Limb (tissue), 2 donors: ENCODE data around the gene KCND2.
"Not testable (repeated sequence)": the region's sequence is repeated elsewhere in the genome, so short reads cannot be mapped to it uniquely, and the experiment has no call there.

Source experiments
- DNase-seq, 2 donors: peaks; one replicate each; pipeline ENCODE4 v3.0.0-alpha.2; 2016; ENCODE audit errors: extremely low spot score in 2 of 2

KCND2 gene

DNA sequence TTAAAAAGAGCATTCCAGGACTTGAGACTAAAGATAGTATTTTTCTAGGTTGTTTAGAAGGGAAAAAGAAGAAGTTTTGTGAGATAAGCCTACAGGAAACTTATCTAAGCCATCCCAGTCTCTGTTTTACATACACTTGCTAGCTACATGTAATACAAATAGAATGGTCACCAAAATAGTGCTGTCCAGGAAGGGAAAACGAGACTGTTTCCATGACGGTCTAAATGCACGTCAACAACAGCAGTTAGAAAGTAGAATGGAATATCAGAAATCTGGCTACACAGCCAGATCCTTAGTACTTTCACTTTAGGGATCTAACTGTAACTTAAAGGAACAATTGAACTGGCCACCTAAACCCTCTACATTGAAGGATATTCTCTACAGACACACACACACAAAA, 467.4 kb downstream of the KCND2 start:
- peak in 1 of 2 donors; percentile 31 for DNase-seq

- DNase-seq = no peak
Measured at GRCh38 chr7:120741371-120742042, 468.5 kb downstream of the KCND2 start.

- DNase-seq = peak; percentile 23 to 42
Measured at GRCh38 chr7:120742372-120742771, 469.4 kb downstream of the KCND2 start.

GRCh38 chr7:120743128-120743527, 470.2 kb downstream of the KCND2 start:
- no peak for DNase-seq

DNA sequence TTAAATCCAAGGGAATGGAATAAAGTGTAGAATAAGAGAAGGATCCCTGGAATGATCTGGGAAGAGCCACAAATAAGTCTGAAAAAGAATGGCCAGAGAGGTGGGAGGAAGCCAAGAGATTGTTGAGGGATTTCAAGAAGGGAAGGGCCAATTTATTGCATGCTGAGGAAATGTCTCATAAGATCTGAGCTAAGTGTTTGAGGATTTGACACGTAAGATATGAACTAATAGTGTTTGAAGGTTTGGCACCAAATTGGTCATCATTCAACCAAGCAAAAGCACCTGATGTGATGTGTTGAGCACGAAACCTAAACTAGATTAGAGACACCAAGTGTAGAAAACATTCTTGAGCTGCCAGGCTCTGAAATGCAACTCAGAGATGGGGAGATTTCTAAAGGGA, 487.1 kb downstream of the KCND2 start:
- no peak for DNase-seq

GRCh38 chr7:120760851-120761250, 487.9 kb downstream of the KCND2 start:
- DNase-seq = no peak

- no peak for DNase-seq
Measured at GRCh38 chr7:120770206-120770605, 497.2 kb downstream of the KCND2 start.

GRCh38 chr7:120774481-120774880, 501.5 kb downstream of the KCND2 start:
- DNase-seq = no peak

DNA sequence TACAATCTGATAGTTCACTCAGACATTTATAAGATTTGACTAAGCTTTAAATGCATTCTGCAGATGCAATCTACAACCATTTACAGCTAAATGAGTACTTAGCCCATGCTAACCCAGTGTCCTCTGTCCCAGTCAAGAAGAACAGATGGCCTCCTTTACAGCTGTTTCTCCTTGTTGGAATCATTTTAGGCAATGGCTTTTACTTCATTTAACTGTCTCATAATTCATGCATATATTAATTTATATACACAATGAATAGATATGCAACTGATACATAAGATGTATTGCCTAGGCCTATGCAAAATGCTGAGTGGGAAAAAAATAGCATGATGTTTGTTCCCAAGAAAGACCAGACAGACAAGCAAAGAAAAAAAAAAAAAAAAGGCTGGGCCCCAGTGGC, 502.8 kb downstream of the KCND2 start:
- no peak for DNase-seq

GRCh38 chr7:120779078-120779477, 506.1 kb downstream of the KCND2 start:
- DNase-seq = not testable (repeated sequence)

- not testable (repeated sequence) for DNase-seq
Measured at GRCh38 chr7:120780451-120780850, 507.5 kb downstream of the KCND2 start.

- DNase-seq = no peak
Measured at GRCh38 chr7:120780938-120781337, 508.0 kb downstream of the KCND2 start.

GRCh38 chr7:120781924-120782323, 508.9 kb downstream of the KCND2 start:
- DNase-seq = not testable (repeated sequence)

DNA sequence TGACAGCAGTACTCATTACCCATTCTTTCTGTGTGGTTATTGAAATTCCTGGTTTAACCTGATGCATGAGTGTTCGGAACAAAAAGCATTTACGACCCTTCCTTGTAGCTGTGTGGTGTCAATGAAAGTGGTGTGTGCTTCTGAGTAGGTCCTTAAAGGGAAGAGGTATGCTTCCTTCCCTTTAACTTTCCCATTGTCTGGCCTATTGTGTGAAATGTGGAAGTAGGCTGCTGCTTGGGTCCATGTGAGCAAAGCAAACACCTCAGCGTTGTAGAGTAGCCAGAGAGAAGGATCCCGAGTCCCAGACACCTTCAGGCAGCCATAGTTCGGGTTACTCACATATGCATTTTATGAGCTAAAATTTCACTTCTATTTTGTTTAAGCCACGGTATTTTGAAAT, 510.3 kb downstream of the KCND2 start:
- no peak for DNase-seq

DNA sequence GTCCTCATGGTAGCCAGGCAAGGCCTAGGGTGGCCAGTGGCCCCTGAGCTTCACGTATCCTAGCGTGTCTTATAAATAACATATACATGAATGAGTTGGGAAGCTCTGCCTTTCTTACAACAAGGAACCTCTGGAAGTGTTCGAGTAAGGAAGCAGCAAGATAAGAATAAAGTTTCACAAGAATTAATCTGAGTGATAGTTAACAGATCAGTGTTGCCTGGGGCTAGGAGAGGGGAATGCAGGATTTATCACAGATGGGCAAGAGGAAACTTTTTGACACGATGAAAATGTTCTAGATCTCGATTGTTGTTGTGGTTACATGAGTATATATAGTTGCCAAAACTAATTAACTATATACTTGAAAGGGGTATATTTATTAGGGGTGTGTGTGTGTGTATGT, 510.7 kb downstream of the KCND2 start:
- DNase-seq = no peak

DNA sequence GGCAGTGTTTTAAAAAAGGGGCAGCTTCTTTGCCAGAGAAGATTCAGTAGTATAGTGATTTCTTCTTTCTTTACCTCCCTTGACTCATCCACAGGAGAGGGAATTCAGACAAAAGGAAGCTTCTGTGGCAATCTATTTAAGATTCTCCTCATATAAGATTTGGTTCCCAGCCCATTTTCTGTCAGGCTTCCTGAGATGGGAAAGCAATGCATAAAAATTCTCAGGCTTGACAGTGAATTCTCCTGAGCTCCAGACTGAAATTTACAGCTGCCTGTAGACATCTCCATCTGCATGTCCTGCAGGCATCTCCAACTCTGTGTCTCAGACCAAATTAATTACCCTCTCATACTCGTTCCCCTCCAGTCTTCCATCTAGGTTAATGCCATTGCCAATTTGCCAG, 512.1 kb downstream of the KCND2 start:
- DNase-seq = no peak

DNA sequence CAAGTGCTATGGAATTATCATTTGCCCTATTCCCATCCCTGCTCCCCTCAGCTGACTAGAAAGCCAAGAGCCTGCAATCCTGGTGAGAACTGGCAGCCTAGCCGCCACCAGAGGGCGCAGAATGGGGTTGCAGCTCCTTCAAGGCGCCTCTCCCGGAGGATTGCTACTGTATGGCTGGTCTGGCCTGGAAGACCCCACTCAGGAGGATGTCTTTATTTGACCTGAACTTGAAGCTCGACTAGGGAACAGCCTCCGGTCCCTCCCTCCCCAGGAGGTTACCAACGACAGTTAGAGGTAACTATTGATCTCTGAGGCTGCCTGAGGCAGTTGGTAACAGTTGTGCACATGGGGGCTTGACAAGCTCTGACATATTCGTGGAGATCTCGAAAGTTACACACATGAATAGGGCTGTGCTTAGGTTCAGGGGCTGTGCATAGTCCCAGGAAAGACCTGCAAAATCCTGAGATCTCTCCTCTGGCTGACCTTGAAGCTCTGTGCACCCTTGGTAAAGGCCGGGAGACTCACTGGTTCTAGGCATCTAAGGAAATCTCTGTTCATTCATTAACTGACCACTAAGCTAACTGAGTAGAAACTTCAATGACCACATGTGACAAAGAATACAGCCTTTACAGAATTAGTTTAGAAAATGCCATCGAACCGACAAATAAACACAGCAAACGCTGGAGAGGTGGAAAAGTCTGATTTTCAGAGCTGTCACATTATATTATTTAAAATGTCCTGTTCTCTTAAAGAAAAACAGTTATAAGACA, 519.3 kb downstream of the KCND2 start:
- DNase-seq = peak; percentile 41 to 82

DNA sequence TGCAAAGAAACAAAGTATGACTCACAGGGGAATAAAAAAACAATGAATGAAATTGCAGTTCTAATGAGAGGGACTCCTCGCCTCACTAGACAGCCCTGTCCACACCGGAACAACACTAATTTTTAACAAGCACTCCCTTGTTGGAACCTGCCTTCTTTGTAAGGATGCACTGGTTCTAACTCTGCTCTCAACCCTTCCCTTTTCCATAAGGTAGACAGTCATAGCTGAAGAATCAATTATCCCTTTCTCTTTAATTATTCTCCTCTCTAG, 519.8 kb downstream of the KCND2 start:
- DNase-seq = no peak

GRCh38 chr7:120793213-120793936, 520.4 kb downstream of the KCND2 start:
- DNase-seq = no peak

DNA sequence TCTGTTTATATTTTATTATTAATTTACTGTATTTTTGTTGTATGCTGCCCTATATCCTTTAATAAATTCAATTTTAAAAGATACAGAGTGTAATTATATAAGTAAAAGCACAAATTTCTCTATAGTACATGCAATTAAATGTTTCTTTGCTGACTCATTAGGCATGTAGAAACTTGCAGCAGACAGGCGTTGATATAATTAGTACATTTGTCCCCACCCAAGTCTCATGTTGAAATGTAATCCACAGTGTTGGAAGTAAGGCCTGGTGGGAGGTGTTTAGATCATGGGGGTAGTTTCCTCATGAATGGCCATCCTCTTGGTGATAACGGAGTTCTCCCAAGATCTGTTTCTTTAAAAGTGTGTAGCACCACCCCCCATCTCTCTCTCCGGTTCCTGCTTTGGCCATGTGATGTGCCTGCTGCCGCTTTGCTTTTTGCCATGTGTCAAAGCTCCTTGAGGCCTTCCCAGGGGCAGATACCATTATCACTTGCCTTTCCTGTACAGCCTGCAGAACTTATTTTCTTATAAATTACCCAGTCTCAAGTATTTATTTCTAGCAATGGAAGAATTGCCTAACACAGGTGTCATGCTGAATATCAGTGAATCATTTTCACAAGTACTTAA, 521.2 kb downstream of the KCND2 start:
- DNase-seq = no peak

GRCh38 chr7:120797026-120797645, 524.2 kb downstream of the KCND2 start:
- no peak for DNase-seq

DNA sequence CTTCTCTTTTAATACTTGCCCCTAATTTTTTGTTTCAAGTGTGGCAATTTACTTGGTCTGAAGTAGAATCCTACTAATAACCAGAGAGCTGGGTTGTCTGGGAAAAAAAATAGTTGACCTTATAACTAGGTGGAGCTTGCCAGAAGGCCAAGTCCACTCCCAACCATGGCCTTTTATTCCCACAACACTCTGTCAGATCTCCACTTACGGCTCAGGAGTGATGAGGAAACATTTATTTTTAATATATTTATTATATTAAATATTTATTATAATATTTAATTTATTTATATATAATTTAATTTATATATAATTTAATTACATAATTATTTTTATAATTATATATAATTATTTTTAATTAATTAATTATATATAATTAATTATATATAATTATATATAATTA, 526.2 kb downstream of the KCND2 start:
- DNase-seq = no peak
